Sigmoid colon (tissue), 4 donors: Measurements from ENCODE around the gene FOXK2.

Experiments used
- EP300 ChIP-seq, 4 donors: sonication (generic); formaldehyde crosslinking; IDR thresholded peaks; one replicate each; pipeline ENCODE4 v1.6.1; 2017; ENCODE audit warnings: antibody characterized with exemption in 4 of 4
- POLR2A ChIP-seq, 2 donors: fragments of 450-650 bp; IDR thresholded peaks; one replicate each; pipeline ENCODE4 v1.6.1; 2016; ENCODE audit warnings: antibody characterized with exemption in 2 of 2, mild to moderate bottlenecking in 2 of 2, moderate library complexity in 2 of 2
- POLR2AphosphoS5 ChIP-seq, 4 donors: sonication (generic); formaldehyde crosslinking; IDR thresholded peaks; one replicate each; pipeline ENCODE4 v1.6.1; 2017; ENCODE audit warnings: antibody characterized with exemption in 4 of 4
- TF ChIP-seq, protein P1 (sequence below), 4 experiments: fragments of 450-650 bp in 3 of 4; fragments of 200-600 bp in 1 of 4; IDR thresholded peaks; one replicate each; pipeline ENCODE4 v1.5.1; 2016 to 2019; ENCODE audit warnings: antibody characterized with exemption in 4 of 4, mild to moderate bottlenecking in 3 of 4, moderate library complexity in 2 of 4

GRCh38 chr17:82491533-82491932 lies 28.0 kb upstream of the FOXK2 start:
- TF ChIP-seq, protein P1, sequence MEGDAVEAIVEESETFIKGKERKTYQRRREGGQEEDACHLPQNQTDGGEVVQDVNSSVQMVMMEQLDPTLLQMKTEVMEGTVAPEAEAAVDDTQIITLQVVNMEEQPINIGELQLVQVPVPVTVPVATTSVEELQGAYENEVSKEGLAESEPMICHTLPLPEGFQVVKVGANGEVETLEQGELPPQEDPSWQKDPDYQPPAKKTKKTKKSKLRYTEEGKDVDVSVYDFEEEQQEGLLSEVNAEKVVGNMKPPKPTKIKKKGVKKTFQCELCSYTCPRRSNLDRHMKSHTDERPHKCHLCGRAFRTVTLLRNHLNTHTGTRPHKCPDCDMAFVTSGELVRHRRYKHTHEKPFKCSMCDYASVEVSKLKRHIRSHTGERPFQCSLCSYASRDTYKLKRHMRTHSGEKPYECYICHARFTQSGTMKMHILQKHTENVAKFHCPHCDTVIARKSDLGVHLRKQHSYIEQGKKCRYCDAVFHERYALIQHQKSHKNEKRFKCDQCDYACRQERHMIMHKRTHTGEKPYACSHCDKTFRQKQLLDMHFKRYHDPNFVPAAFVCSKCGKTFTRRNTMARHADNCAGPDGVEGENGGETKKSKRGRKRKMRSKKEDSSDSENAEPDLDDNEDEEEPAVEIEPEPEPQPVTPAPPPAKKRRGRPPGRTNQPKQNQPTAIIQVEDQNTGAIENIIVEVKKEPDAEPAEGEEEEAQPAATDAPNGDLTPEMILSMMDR (IDR thresholded peaks at IDR 0.05): no peak
- TF ChIP-seq POLR2A (IDR thresholded peaks at IDR 0.05) (no peak), EP300 (IDR thresholded peaks at IDR 0.05) (no peak), POLR2AphosphoS5 (IDR thresholded peaks at IDR 0.05) (no peak)
